ENCODE measurements around the gene GTF2IRD1. TPM values are rescaled to one million over a fixed set of nuclear protein-coding genes. Genes with fewer than 3 reads are reported as not detected.

GTF2IRD1 gene
- total RNA-seq, 1 experiment from 2014 or later, result 34.3 TPM

DNA sequence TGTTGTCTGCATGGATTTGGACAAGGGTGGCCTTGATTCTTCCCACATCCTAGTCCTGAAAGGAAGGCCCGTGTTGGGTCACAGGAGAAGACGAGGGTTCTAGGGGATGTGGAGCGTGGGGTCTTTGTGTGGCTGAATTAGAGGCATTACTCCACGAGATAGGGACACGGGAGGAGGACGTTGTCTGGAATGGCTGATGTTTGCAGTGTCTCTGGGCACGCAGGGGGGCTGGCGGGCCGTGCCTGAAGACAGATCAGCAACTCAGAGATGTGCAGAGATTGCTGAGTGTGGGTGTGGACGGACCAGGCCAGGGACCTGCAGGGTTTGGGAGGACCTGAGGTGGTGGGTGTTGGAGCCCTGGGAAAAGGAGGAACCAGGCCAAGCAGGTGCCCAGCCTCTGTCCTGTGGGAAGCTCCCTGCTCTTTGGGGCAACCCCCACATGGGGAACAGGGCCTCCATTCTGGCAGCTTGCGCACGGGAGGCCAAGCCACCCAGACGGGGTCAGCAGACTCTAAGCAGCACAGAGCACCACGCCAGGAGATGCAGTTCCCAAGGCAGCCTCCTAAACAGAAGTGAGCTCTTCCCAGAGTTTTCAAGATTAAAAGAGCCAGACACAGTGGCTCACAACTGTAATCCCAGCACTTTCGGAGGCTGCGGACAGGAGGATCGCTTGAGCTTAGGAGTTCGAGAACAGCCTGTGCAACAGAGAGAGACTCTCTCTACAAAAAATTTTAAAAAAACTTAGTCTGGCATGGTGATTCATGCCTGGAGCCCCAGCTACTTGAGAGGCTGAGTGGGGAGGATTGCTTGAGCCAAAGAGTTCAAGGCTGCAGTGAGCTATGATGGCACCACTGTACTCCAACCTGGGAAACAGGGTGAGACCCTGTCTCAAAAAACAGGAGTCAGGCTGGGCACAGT lies 132.8 kb downstream of the GTF2IRD1 start:
- Histone ChIP-seq H3K79me1 (ENCODE audit: insufficient read depth, low read depth, low read length, poor library complexity, severe bottlenecking) (no peaks in the 10 kb centered on the region), H3K9me3 (ENCODE audit: control insufficient read depth, low read depth, low read length) (no peaks in the 10 kb centered on the region), H3T11ph (ENCODE audit: low read length) (no peak overlapping the region), H3K23ac (ENCODE audit: insufficient read length, low read depth, low read length) (no peak overlapping the region), H2BK12ac (ENCODE audit: insufficient read length, low read depth, low read length) (no peak overlapping the region), H3K4ac (ENCODE audit: low read depth, low read length) (no peak overlapping the region), H4K20me1 (ENCODE audit: control insufficient read depth, insufficient read depth, insufficient read length) (no peaks in the 10 kb centered on the region), H3K27me3 (ENCODE audit: insufficient read depth, low read length) (no peaks in the 10 kb centered on the region), H2BK120ac (ENCODE audit: low read depth, low read length, poor library complexity, severe bottlenecking) (no peak overlapping the region), H4K91ac (ENCODE audit: insufficient read length, low read depth, low read length) (no peak overlapping the region), H3K23me2 (ENCODE audit: insufficient read length, low read depth, low read length, poor library complexity, severe bottlenecking) (no peaks in the 10 kb centered on the region), H3K14ac (ENCODE audit: insufficient read depth, low read length) (no peak overlapping the region), H2BK15ac (ENCODE audit: low read depth, low read length) (no peak overlapping the region), H3K79me2 (ENCODE audit: insufficient read depth, low read length) (no peaks in the 10 kb centered on the region), H4K8ac (replicated peaks; ENCODE audit: insufficient read length, low read depth, low read length) (no peak overlapping the region), H3K4me1 (ENCODE audit: insufficient read depth, low read length) (no peaks in the 10 kb centered on the region), H2BK20ac (ENCODE audit: low read depth, low read length, poor library complexity, severe bottlenecking) (no peak overlapping the region), H4K5ac (ENCODE audit: insufficient read length, low read depth, low read length) (no peak overlapping the region), H2AFZ (ENCODE audit: low read length) (no peak overlapping the region), H3K18ac (ENCODE audit: insufficient read length, low read depth, low read length) (no peak overlapping the region), H3K4me2 (ENCODE audit: insufficient read depth, insufficient read length, low read length) (no peak overlapping the region), H2BK5ac (ENCODE audit: insufficient read length, low read length) (no peak overlapping the region), H3K27ac (ENCODE audit: insufficient read length, low read depth, low read length) (no peak overlapping the region), H2AK5ac (ENCODE audit: insufficient read length, low read length) (no peak overlapping the region), H3K9ac (ENCODE audit: extremely low read depth, insufficient read length, low read length) (no peak overlapping the region), H3K56ac (ENCODE audit: insufficient read length, low read depth, low read length) (no peak overlapping the region)
- peaks cover 6 to 23% (median 20%) of the 10 kb centered on the region in 3 experiments; a peak in 6 of 7 replicates for H3K36me3 Mint-ChIP-seq (ENCODE audit: insufficient read depth in 1 of 3, low read depth in 3 of 3)
- no peak for DNase-seq
- no CpG with 5 or more reads among the region's 18 CpGs for whole genome bisulfite sequencing (ENCODE audit: extremely low coverage, insufficient read length, low lambda C conversion rate)
- no peaks in the 10 kb centered on the region for H3K9me3 Mint-ChIP-seq
- H3K27me3 Mint-ChIP-seq (ENCODE audit: low read depth), result no peaks in the 10 kb centered on the region; the same call in 1 of the 2 replicates
- peak overlapping the region; percentile 72 to 91 (median 80); a peak in 6 of 7 replicates for H3K27ac Mint-ChIP-seq
- TF ChIP-seq, protein P1, sequence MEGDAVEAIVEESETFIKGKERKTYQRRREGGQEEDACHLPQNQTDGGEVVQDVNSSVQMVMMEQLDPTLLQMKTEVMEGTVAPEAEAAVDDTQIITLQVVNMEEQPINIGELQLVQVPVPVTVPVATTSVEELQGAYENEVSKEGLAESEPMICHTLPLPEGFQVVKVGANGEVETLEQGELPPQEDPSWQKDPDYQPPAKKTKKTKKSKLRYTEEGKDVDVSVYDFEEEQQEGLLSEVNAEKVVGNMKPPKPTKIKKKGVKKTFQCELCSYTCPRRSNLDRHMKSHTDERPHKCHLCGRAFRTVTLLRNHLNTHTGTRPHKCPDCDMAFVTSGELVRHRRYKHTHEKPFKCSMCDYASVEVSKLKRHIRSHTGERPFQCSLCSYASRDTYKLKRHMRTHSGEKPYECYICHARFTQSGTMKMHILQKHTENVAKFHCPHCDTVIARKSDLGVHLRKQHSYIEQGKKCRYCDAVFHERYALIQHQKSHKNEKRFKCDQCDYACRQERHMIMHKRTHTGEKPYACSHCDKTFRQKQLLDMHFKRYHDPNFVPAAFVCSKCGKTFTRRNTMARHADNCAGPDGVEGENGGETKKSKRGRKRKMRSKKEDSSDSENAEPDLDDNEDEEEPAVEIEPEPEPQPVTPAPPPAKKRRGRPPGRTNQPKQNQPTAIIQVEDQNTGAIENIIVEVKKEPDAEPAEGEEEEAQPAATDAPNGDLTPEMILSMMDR (conservative IDR thresholded peaks at IDR 0.05), result no peak
- H3K4me3 Mint-ChIP-seq, result no peak overlapping the region
- H3K4me1 Mint-ChIP-seq, result peaks cover 22 to 33% of the 10 kb centered on the region in 2 experiments

Data from H9 (cell line).